GM20431 (cell line): Measurements from ENCODE around the gene TSPYL6.

Experiments
- in situ Hi-C: fragments of 300-500 bp; cut with MseI, MboI; formaldehyde crosslinking; loops from one replicate; pipeline ENCODE4 v1.15.0; 2020; ENCODE audit warnings: low sequenced_read_pairs; ENCODE audit not compliant: unreplicated experiment

The TSPYL6 gene

DNA sequence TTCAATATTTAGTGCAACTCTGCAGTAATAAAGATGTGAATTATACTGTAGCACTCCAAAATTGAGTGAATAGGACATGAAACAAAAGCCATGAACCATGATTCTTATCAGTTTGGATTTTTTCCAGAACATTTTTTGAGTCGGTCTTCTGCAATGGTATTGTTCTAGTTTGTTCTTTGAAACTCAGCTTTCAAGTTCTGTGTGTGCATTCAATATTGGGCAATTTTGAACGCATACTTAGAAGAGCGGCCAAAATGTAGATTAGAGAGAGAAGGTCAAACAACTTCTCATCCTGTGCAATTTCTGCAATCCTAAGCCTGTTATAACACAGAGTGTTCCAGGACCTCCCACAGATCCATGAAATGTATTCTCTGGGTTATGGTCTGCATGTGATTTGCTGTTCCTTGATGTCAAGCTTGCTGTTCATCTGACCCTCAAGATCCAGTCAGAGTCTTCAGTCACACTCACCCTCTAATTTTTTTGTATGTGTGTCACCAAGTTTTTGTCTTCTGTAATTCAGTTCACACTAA is 48.3 kb downstream of the TSPYL6 start:
- in situ Hi-C loops: no loop called here

DNA sequence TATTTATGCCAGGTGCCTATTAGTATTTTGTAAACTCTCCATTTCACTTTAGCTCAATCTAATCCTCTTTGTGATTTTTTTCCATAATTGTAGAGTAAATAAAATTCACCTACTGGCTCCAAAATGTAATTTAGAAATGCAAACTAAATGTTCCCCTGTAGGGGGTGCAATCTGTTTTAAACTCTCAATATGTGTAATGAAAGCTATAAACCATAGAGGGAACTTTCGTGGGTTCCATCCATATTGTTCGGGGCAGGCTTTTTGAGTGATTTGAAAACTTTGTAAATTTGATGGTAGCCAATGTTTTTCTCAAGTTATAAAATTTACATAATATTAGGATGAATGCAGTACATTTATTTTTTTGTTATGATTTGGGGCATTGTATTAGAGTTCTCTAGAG is 49.4 kb downstream of the TSPYL6 start:
- in situ Hi-C loops: no loop called here

DNA sequence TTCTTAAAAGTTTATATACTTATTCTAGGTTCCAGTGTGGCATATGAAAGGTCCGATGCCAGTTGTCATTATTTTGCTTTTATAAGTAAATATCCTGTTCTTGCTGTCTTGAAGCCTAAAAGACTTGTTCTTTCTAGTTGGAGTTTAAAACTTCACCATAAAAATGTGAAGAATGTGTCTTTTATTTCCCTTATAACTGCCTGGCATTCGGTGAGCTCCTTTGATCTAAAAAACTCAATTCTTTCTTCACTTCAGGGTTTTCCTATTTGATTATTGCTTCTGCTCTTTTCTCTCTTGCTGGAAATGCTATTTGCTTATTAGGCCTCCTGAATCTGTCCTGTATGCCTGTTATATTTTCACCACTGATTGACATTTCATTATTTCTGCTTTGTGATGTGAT is 51.6 kb downstream of the TSPYL6 start:
- in situ Hi-C loops: no loop called here
